IMR-90 (cell line): ENCODE data around the gene FGFBP2. TPM values are rescaled to one million over a fixed set of nuclear protein-coding genes. Genes with fewer than 3 reads are reported as not detected.
A peak's percentile ranks its signal among the peaks of the same experiment; 100 is the strongest.

Experiments used
- ATAC-seq: fragments of 200-7000 bp; cut with Tn5 transposase; 2 replicates; pipeline ENCODE4 v1.9.1; 2020; ENCODE audit warnings: low read depth, mild to moderate bottlenecking, moderate library complexity
- BruUV-seq: library from RNA; stranded (reverse); fragments of 400-500 nt; replicated peaks from 2 replicates; lab custom pipeline; 2021; lab: Mats Ljungman, UMichigan
- CTCF ChIA-PET: fragments of 300-600 bp; formaldehyde crosslinking; extraction: SDS; loops from one replicate; lab custom pipeline; 2021; ENCODE audit warnings: antibody characterized with exemption; lab: Yijun Ruan, JAX
- POLR2A ChIA-PET: fragments of 300-600 bp; sonication (Branson Sonifier 250); formaldehyde crosslinking; loops from one replicate; lab custom pipeline; 2022; ENCODE audit warnings: antibody characterized with exemption; ENCODE audit not compliant: unreplicated experiment; lab: Charles Lee
- DNase-seq: peaks from one replicate; pipeline ENCODE4 v3.0.0; 2013
- H2AFZ ChIP-seq: replicated peaks from 2 replicates; pipeline ENCODE3; 2013; ENCODE audit warnings: low read length, mild to moderate bottlenecking; ENCODE audit not compliant: poor library complexity
- H2AK5ac ChIP-seq: 2 replicates; pipeline ENCODE4 v1.6.1; 2013; ENCODE audit warnings: low read depth, low read length, inconsistent platforms
- H2AK9ac ChIP-seq: replicated peaks from 2 replicates; pipeline ENCODE3; 2013; ENCODE audit warnings: mild to moderate bottlenecking, low read depth, low read length, moderate library complexity; ENCODE audit not compliant: poor library complexity
- H2BK120ac ChIP-seq: 2 replicates; pipeline ENCODE4 v1.6.1; 2013; ENCODE audit warnings: low read depth, low read length, inconsistent platforms
- H2BK15ac ChIP-seq: 3 replicates; pipeline ENCODE4 v1.6.1; 2013; ENCODE audit warnings: low read depth, low read length, inconsistent platforms
- H2BK20ac ChIP-seq: 2 replicates; pipeline ENCODE4 v1.6.1; 2013; ENCODE audit warnings: low read depth, mild to moderate bottlenecking, inconsistent platforms, low read length, moderate library complexity
- H2BK5ac ChIP-seq: 2 replicates; pipeline ENCODE4 v1.6.1; 2013; ENCODE audit warnings: mild to moderate bottlenecking, low read depth, low read length, inconsistent platforms; ENCODE audit not compliant: poor library complexity, severe bottlenecking
- H3K14ac ChIP-seq: replicated peaks from 2 replicates; pipeline ENCODE4 v1.6.1; 2013; ENCODE audit warnings: low read depth, low read length, inconsistent platforms
- H3K18ac ChIP-seq: 2 replicates; pipeline ENCODE4 v1.6.1; 2013; ENCODE audit warnings: low read depth, low read length, control low read depth
- H3K23ac ChIP-seq: 2 replicates; pipeline ENCODE4 v1.6.1; 2013; ENCODE audit warnings: low read depth, low read length, inconsistent platforms
- H3K27ac ChIP-seq: 2 replicates; pipeline ENCODE4 v1.5.1; 2013; ENCODE audit warnings: mild to moderate bottlenecking, control low read depth, low read length; ENCODE audit not compliant: insufficient read depth
- H3K27me3 ChIP-seq: 2 replicates; pipeline ENCODE4 v1.6.1; 2013; ENCODE audit warnings: low read length; ENCODE audit not compliant: control insufficient read depth, insufficient read depth
- H3K36me3 ChIP-seq: 2 replicates; pipeline ENCODE4 v1.6.1; 2013; ENCODE audit warnings: low read length, mixed read lengths; ENCODE audit not compliant: control insufficient read depth, insufficient read depth
- H3K4ac ChIP-seq: 2 replicates; pipeline ENCODE4 v1.6.1; 2013; ENCODE audit warnings: low read depth, low read length, inconsistent platforms
- H3K4me1 ChIP-seq: 2 replicates; pipeline ENCODE4 v1.6.1; 2013; ENCODE audit warnings: low read length, mixed read lengths; ENCODE audit not compliant: control insufficient read depth, insufficient read depth
- H3K4me2 ChIP-seq: 2 replicates; pipeline ENCODE4 v1.6.1; 2013; ENCODE audit warnings: low read depth, mild to moderate bottlenecking, control low read depth, low read length, moderate library complexity
- H3K4me3 ChIP-seq: 2 replicates; pipeline ENCODE4 v1.5.1; 2013; ENCODE audit warnings: low read depth, mild to moderate bottlenecking, control low read depth, low read length, moderate library complexity; ENCODE audit not compliant: insufficient read depth
- H3K56ac ChIP-seq: 2 replicates; pipeline ENCODE4 v1.6.1; 2013; ENCODE audit warnings: low read length, inconsistent platforms; ENCODE audit not compliant: insufficient read depth; ENCODE audit errors: extremely low read depth
- H3K79me1 ChIP-seq, 2 experiments: 2 replicates each; pipeline ENCODE4 v1.6.1; 2013; ENCODE audit warnings: low read length in 2 of 2, inconsistent platforms in 1 of 2, low read depth in 1 of 2
- H3K9ac ChIP-seq: 2 replicates; pipeline ENCODE4 v1.6.1; 2013; ENCODE audit warnings: low read depth, low read length, control low read depth
- H3K9me1 ChIP-seq: 2 replicates; pipeline ENCODE4 v1.6.1; 2013; ENCODE audit warnings: low read length, inconsistent platforms; ENCODE audit not compliant: insufficient read depth
- H3K9me3 ChIP-seq: 2 replicates; pipeline ENCODE4 v1.6.1; 2013; ENCODE audit warnings: low read length; ENCODE audit not compliant: control insufficient read depth, insufficient read depth
- H4K20me1 ChIP-seq: 2 replicates; pipeline ENCODE4 v1.6.1; 2013; ENCODE audit warnings: low read length, inconsistent platforms; ENCODE audit not compliant: insufficient read depth
- H4K5ac ChIP-seq: 2 replicates; pipeline ENCODE4 v1.6.1; 2013; ENCODE audit warnings: mild to moderate bottlenecking, low read depth, low read length, control low read depth
- H4K8ac ChIP-seq, 2 experiments: 2 replicates each; pipeline ENCODE4 v1.6.1; 2013; ENCODE audit warnings: low read depth in 2 of 2, low read length in 2 of 2, control low read depth in 1 of 2, inconsistent platforms in 1 of 2
- H4K91ac ChIP-seq: 2 replicates; pipeline ENCODE4 v1.6.1; 2013; ENCODE audit warnings: low read depth, low read length, inconsistent platforms; ENCODE audit not compliant: insufficient read depth
- BHLHE40 ChIP-seq: fragments of 150-350 bp; IDR thresholded peaks from 2 replicates; pipeline ENCODE4 v1.6.1; 2016; ENCODE audit warnings: mild to moderate bottlenecking, low read depth, low read length
- CHD1 ChIP-seq: IDR thresholded peaks from 2 replicates; pipeline ENCODE4 v1.6.1; 2012; ENCODE audit warnings: low read depth, low read length, improper control_type of control experiment
- MAZ ChIP-seq: IDR thresholded peaks from 2 replicates; pipeline ENCODE4 v1.6.1; 2012; ENCODE audit warnings: low read depth, mild to moderate bottlenecking, low read length, improper control_type of control experiment, moderate library complexity, borderline replicate concordance
- POLR2A ChIP-seq: IDR thresholded peaks from 2 replicates; pipeline ENCODE4 v1.6.1; 2012; ENCODE audit warnings: mild to moderate bottlenecking, low read depth, low read length
- RAD21 ChIP-seq: IDR thresholded peaks from 2 replicates; pipeline ENCODE4 v1.6.1; 2012; ENCODE audit warnings: low read length, improper control_type of control experiment
- SMC3 ChIP-seq: fragments of 150-350 bp; IDR thresholded peaks from 2 replicates; pipeline ENCODE4 v1.6.1; 2016; ENCODE audit warnings: low read depth, mild to moderate bottlenecking, antibody characterized with exemption, low read length, moderate library complexity
- WGBS, 2 experiments: methylation state at CpG; one replicate each; pipeline versions ENCODE4 v1.1.5 to v1.1.7; 2013; ENCODE audit warnings: missing lambda C conversion rate in 2 of 2; ENCODE audit not compliant: insufficient read length in 1 of 2; ENCODE audit errors: extremely low coverage in 2 of 2; 5-methylcytosine and 5-hydroxymethylcytosine counted together
- dilution Hi-C: fragments of 300-500 bp; cut with HindIII; formaldehyde crosslinking; loops from one replicate; pipeline ENCODE4 v1.14.3; 2018; ENCODE audit warnings: low sequenced_read_pairs; ENCODE audit not compliant: unreplicated experiment
- in situ Hi-C: fragments of 300-500 bp; cut with MboI; formaldehyde crosslinking; loops from 3 replicates; pipeline ENCODE4 v1.14.3; 2019; ENCODE audit warnings: low sequenced_read_pairs, inconsistent platforms, mixed read lengths
- intact Hi-C: fragments of 100-400 bp; cut with micrococcal nuclease; formaldehyde crosslinking; loops from 2 replicates; pipeline ENCODE4 v1.10.0; 2022
- polyA plus RNA-seq, 3 experiments: library from polyadenylated mRNA; depleted of rRNA; stranded (reverse); fragments of >200 nt; gene quantifications; 2 replicates each; pipeline ENCODE4 v1.2.3, GENCODE V29; 2012; ENCODE audit warnings: low replicate concordance in 1 of 3
- total RNA-seq: library from RNA; depleted of rRNA; stranded (reverse); fragments of >200 nt; gene quantifications from 2 replicates; pipeline ENCODE4 v1.2.3, GENCODE V29; 2012
- TF ChIP-seq, protein P1 (sequence below): fragments of 150-350 bp; IDR thresholded peaks from 2 replicates; pipeline ENCODE4 v1.6.1; 2016; ENCODE audit warnings: low read depth, mild to moderate bottlenecking, low read length, moderate library complexity, borderline replicate concordance

Gene FGFBP2
- total and polyA plus RNA-seq, 2 of the 4 experiments (the other 2 are of a cell fraction), result not detected

DNA sequence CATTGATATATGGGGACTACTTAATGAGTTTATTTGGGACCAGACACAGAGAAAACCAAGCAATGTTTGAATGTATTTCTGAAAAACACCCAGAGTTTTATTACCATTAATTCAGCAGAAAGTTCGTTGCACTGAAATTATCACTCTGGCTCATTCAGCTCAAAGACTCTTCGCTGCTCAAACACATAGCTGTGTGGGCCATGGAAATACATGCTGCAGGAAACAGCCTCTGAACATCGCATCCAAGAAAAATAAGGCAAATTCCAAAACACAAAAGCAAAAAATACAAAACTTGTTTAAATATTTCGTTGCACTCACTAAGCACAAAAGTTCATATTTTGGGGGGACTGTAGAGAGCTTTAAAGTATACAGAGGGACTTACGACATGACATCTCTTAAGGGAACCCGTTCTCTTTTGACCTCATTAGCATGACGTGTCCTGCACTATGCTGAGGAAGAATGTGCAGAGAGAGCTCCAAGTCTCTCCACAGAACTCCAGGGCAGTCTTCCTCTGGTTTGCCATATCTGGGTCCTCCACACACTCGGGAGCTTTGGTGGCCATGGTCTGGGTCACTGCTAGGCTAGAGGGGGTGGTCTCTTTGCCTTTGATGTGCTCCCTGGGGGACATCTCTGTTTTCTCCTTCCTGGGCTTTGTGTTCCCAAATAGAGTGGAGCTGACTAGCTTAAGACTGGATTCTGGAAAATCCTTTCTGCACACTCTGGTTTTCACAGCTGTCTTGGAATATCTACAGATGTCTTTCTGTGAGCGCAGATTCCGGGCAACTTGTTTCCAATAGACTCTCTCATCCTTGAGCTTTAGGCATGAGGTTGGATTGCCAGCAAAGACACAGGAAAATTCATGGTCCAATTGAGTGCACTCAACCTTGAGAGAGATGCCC, 27.2 kb downstream of the FGFBP2 start:
- Histone ChIP-seq H2BK120ac (no peak overlapping the region), H4K20me1 (no peaks in the 10 kb centered on the region), H3K9me1 (no peaks in the 10 kb centered on the region; the same call in 1 of the 2 replicates), H4K5ac (no peak overlapping the region), H2AFZ (no peak overlapping the region), H2BK20ac (no peak overlapping the region), H3K4ac (no peak overlapping the region), H2BK15ac (no peak overlapping the region), H3K4me3 (no peak overlapping the region), H3K14ac (no peak overlapping the region), H3K27ac (no peak overlapping the region), H4K91ac (no peak overlapping the region), H3K4me2 (no peak overlapping the region), H3K79me1 (no peaks in the 10 kb centered on the region), H4K8ac (no peak overlapping the region), H3K4me1 (no peaks in the 10 kb centered on the region), H2AK5ac (no peak overlapping the region), H2AK9ac (no peak overlapping the region), H3K23ac (no peak overlapping the region), H3K56ac (no peak overlapping the region), H3K18ac (no peak overlapping the region), H2BK5ac (no peak overlapping the region), H3K9me3 (no peaks in the 10 kb centered on the region), H3K27me3 (peaks cover 31% of the 10 kb centered on the region), H3K9ac (no peak overlapping the region), H3K36me3 (no peaks in the 10 kb centered on the region)
- dilution Hi-C loops (no loop called here), intact Hi-C loops (no loop called here), in situ Hi-C loops (no loop called here)
- POLR2A ChIA-PET, result no interaction called here
- no TSS peak for BruUV-seq
- ATAC-seq (no peak), DNase-seq (peak; percentile 10)
- CTCF ChIA-PET, result interaction anchor here (0.7 kb wide), 1 partner anchor 329 kb away, joined by 3 read pairs; no protein-coding TSS in a partner anchor
- TF ChIP-seq SMC3 (no peak), MAZ (no peak), RAD21 (no peak), CHD1 (no peak), POLR2A (no peak), BHLHE40 (no peak)
- TF ChIP-seq, protein P1, sequence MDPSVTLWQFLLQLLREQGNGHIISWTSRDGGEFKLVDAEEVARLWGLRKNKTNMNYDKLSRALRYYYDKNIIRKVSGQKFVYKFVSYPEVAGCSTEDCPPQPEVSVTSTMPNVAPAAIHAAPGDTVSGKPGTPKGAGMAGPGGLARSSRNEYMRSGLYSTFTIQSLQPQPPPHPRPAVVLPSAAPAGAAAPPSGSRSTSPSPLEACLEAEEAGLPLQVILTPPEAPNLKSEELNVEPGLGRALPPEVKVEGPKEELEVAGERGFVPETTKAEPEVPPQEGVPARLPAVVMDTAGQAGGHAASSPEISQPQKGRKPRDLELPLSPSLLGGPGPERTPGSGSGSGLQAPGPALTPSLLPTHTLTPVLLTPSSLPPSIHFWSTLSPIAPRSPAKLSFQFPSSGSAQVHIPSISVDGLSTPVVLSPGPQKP, result no peak
- WGBS, 2 experiments, result no CpG with 5 or more reads among the region's 10 CpGs
